Measurements from ENCODE around the gene PER3.

The PER3 gene

GRCh38 chr1:7878027-7878426 lies 93.9 kb downstream of the PER3 start:
- DNase-seq = no peak

DNA sequence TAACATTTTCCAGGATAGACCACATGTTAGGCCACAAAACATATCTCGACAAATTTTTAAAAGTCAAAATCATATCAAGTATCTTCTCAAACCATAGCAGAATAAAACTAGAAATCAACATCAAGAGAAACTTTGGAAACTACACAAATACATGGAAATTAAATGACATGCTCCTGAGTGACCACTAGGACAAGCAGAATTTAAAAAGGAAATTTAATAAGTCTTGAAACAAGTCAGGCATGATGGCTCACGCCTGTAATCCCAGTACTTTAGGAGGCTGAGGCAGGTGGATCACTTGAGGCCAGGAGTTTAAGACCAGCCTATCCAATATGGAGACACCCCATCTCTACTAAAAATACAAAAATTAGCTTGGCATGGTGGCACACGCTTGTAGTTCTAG lies 95.1 kb downstream of the PER3 start:
- DNase-seq = no peak

DNA sequence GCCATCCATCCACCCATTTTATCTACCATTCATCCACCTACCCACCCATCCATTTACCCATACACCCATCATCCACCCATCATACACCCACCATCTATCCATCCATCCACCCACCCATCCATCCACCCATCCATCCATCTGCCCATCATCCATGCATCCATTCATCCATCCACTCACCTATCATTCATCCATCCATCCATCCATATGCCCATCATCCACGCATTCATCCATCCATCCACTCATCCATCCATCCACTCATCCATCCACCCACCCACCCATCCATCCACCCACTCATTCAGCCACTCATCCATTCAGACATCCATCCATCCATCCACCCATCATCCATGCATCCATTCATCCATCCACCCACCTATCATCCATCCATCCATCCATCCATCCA lies 100.7 kb downstream of the PER3 start:
- no peak for DNase-seq

DNA sequence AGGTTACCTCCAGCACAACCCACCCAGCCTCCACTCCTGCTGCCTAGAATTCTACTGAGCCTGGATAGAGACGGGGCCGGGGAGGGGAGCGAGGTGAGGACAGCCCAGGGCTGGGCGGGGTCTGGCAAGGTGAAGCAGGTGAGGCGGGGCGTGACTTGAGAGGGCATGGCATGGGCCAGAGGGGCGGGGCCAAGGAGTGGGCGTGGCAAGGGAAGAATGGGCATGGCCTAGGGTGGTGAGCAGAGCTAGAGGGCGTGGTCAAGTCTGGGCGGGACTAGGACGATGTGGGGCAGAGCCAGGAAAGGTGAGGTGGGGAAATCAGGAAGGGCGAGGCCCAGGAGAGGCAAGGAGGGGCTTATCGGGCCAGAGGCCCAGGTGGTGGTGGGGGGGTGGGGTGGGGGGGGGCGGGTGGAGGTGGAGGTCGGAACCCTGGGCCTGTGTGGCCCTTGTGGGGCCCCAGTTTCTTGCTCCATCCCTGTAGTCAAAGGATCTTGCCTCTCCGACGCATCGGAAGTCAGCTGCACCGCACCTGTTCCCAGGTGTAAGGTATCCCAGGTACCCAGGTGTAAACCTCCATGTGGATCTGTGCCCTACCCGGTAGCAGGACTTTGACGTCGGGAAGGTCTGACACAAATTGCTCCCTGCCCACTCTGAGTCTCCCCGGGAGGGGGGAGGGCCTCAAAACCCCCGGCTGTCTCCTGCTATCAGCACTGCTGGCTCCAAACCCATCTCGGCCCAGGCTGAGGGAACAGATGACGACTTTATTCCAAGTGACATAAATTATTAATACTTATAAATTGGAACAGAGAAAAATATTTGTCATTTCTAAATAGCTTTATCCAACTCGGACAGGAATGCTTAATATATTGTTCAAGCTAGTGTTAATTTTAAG lies 101.7 kb downstream of the PER3 start:
- DNase-seq = peak; percentile 22

DNA sequence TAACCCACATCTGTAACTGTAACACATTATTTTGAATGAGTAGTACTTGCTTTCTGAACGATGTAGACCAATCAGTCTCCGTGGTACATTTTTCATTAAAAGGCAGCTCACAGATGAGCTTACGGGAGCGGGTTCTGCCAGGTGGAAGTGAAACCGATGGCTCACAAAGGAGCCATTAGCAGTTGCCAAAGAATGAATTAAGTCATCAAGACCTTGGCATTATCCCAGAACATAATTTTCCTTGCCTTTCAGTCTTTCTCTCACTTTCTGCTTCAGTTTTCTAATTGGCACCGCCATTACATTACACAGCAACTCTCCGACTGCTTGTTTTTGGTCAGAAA lies 102.3 kb downstream of the PER3 start:
- no peak for DNase-seq

- DNase-seq = no peak
Observed at GRCh38 chr1:7888248-7889081, 104.4 kb downstream of the PER3 start.

- DNase-seq = no peak
Observed at GRCh38 chr1:7890853-7891252, 106.8 kb downstream of the PER3 start.

- DNase-seq = no peak
Observed at GRCh38 chr1:7891804-7892203, 107.7 kb downstream of the PER3 start.

DNA sequence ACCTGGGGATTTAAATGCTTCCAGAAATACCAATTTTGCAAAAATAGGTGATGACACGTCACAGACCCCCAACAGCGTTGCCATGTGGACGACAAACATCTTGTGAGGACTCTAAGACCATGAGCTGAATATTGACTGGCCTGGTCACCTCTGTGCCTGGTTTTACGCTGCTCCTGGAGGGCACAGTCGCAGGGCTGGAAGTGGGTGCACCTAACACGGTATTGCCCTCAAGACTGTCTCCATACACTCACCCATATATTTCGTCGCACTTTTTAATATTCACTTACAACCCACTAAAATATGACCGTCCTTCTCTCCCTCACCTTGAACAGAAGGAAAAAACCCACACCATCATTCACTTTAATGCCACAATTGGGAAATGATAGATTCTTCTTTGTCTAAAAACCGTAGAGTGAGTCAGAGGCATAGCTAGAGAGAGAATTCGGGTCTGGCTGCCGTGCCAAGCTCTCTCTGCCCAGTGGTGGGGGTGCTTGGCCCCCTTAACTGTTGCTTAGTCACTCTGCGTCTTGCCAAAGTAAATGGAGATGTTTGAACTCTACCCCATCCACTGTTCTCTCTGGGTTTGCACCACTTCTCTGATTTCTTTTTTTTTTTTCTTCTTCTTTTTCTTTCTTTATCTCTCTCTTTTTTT lies 109.6 kb downstream of the PER3 start:
- DNase-seq = no peak
